NCI-H146 (cell line): ENCODE measurements around the gene AK1.

Experiments used
- DNase-seq: peaks from one replicate; lab custom pipeline; 2025; lab: John Stamatoyannopoulos, UW

The AK1 gene

GRCh38 chr9:127877566-127877998 is at the start of gene AK1:
TSS of gene AK1 (minus strand) at chr9:127877675. CDS start at chr9:127874617, 3,058 bp downstream.
- DNase-seq = peak; percentile 60

- peak; percentile 36 for DNase-seq
These were observed 49.4 kb upstream of the AK1 start for GRCh38 chr9:127926906-127927200.

DNA sequence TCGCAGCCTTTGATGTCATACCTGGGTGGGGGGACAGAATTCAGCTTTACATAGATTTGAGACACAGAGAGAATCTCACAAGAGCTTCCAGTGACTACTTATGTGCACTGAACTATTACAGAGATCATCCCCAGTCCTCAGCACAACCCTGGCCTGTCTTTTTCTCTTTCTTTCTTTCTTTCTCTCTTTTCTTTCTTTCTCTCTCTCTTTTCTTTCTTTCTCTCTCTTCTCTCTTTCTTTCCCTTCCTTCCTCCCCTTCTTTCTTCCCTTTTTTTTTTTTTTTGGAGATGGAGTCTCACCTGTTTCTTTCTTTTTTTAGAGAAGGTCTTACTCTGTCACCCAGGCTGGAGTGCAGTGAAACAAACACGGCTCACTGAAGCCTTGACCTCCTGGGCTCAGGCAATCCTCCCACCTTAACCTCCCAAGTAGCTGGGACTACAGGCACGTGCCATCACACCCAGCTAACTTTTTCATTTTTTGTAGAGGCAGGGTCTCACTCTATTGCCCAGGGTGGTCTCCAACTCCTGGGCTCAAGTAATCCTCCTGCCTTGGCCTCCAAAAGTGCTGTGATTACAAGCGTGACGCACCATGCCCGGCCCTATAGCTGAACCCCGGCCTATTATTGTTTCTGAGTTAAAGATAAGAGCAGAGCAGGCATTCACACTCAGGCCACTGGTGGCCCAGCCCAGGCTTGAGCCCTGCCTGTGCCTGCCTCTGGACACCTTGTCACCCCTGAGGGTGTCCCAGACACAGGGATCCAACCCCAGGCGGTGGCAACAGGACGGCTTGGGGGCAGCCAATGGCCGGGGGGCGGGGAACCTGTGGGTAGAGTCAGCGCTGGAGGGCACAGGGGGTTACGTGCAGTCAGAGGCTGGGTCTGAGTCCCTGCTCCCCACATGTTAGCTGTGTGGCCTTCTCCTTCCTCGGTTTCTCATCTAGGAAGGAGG is 48.8 kb upstream of the AK1 start:
- no peak for DNase-seq

- no peak for DNase-seq
These were observed 47.4 kb upstream of the AK1 start for GRCh38 chr9:127924736-127925444.

DNA sequence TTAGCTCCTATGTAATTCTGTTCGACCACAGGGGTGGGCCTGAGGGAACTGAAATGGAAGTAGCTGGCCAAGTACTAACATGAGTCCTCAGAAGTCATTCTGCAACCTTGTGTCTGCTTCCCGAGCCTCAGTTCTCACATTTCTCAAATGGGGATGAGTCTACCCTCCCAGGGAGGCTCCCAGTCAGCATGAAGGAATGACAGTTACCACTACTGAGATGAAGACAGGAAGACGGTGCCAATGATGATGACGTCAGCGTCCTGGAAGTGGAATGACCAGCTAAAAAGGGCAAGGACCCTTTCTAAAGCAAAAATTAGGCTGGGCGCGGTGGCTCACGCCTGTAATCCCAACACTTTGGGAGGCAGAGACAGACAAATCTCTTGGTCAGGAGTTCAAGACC is 46.3 kb upstream of the AK1 start:
- no peak for DNase-seq

DNA sequence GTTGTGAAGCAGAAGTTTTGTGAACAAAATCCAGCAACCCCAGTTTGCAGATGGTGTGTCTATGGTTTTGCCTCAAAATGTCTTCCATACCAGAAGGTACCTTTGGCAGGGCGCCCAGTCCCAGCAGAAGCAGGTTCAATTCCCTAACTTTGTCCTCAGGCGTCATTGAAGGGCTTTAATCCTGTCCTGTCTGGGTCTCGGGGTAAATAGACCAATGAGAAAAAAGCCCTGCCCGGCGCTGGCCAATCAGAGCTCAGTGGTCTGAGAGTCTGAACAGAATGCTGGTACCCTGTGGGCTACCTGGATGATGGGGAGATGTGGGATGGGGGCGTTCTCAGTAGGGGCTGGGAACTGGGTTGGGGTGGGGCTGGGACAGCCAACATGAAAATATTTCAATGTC is 45.6 kb upstream of the AK1 start:
- DNase-seq = no peak

GRCh38 chr9:127921557-127922120 is 44.2 kb upstream of the AK1 start:
- peak; percentile 8 for DNase-seq

- no peak for DNase-seq
These were observed 43.3 kb upstream of the AK1 start for GRCh38 chr9:127920794-127921193.

DNA sequence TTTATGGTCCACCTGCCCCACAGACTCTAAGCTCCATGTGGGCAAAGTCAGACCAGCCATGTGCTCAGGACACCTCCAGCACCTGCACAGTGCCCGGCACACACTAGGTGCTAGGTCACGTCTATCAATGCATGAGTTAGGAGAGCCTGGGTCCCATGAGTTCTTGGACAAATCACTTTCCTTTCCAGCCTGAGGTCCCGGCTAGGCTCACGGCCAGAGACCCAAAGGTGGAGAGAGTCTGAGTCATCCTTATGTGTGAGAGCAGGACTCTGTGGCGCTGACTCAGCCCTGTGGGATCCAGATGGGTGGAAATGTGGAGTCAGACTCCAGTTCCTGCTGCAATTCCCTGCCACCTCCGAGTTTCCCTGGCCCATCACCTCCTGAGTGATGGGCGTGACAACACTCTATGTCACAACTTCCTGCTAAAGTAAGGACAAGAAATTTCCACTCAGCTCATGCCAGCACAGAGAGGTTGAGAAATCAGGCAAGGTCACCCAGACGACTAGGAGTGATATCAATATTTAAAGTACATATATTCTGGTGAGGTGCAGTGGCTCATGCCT is 41.9 kb upstream of the AK1 start:
- no peak for DNase-seq

DNA sequence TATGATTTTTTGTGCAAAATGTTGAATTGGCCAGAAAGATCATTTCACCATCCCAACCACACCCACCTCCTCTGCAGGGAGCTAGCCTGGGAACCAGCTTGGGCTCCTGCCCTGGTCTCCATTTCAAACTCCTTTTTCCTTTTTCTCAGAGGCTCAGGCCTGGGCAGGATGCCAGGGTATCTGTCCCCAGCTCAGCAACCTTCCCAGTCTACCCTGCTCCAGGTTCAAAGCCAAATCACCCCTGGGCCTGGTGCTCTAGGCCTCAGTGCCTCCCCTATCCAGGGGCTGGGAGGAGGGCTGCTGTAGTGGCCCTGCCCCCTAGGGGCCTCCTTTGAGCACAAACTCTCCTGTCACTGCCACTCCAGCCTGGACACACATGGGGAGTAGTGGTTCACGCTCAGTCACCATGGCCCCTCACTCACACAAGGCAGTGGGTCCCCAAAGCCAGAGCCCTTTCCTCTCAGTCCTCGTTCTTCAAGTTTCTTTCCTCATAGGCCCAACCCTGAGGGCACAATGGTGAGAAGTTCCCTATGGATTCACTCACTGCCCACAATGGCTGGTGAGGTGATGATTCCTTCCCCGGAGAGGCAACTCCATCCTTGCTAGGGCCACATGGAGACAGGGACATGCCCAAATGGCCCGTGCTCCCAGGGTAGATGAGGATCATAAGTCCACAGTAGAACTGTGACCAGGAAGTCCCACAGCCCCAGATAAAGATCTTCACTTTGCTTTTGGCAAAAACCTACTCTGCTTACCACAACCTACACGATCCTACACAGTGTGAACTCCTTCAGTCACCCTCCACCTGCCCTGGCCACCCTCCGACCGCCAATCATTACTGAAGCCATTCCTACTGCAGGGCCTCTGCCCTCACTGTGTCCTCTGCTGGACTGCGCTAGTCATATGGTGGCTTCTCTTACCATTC is 41.0 kb upstream of the AK1 start:
- no peak for DNase-seq

- DNase-seq = no peak
These were observed 40.1 kb upstream of the AK1 start for GRCh38 chr9:127917603-127918002.

GRCh38 chr9:127916720-127917581 is 39.5 kb upstream of the AK1 start, which contains the start of gene ST6GALNAC4:
TSS of gene ST6GALNAC4 (minus strand) at chr9:127917041. CDS start at chr9:127916419, 622 bp downstream.
- DNase-seq = peak; percentile 76

DNA sequence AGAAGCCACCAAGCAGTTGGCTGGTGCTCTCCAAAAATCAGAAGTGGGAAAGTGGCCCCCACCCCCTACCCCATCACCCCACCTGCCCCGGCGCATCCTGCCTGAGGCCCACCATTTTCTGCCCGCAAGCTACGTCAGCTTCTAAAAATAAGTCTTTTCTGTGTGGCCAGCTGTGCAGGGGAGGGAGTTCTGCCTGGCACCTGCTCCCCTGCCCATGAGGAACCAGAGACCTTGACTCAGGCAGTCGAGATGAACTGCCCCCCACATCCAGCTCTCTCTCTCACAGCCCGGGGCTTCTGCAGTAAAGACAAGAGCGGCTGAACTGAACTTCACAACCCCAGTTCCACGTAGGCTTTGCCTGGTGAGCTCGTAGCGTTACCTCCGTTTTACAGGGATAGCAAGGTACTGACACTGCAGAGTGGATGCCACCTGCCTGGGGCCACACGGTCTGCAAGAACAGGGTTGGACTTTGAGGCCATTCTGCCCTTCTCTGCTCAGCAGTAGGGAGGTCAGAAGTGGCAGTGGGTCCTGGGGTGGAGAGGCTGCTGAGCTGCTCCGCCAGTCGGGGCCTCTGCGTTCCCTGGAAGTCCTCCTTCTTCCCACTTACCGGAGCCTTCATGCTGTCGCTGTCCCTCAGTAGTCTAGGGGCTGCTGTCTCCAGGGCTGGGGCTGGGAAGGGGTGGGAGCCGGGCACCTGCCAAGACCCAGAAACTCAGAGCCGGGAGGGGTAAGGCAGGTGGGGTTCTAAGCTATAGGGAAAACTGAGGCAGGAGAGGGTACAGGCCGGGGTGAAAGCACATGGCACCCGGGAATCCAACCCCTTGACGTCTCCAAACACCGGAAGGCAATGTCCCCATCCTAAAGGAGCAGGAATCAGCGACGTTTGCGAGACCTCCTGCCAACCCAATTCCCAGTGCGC is 38.6 kb upstream of the AK1 start:
- peak; percentile 57 for DNase-seq

- DNase-seq = no peak
These were observed 37.9 kb upstream of the AK1 start for GRCh38 chr9:127915325-127915752.

DNA sequence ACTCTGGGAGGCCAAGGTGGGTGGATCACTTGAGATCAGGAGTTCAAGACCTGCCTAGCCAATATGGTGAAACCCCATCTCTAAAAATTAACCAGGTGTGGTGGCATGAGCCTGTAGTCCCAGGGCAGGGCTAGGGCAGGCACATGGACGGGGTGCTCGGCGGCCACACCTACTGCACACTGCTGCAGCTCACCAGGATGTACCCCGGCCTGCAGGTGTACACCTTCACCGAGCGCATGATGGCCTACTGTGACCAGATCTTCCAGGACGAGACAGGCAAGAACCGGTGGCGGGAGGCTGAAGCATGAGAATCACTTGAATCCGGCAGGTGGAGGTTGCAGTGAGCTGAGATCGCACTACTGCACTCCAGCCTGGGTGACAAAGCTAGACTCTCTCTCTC is 36.2 kb upstream of the AK1 start:
- DNase-seq = no peak

- DNase-seq = no peak
These were observed 35.4 kb upstream of the AK1 start for GRCh38 chr9:127912882-127913281.

DNA sequence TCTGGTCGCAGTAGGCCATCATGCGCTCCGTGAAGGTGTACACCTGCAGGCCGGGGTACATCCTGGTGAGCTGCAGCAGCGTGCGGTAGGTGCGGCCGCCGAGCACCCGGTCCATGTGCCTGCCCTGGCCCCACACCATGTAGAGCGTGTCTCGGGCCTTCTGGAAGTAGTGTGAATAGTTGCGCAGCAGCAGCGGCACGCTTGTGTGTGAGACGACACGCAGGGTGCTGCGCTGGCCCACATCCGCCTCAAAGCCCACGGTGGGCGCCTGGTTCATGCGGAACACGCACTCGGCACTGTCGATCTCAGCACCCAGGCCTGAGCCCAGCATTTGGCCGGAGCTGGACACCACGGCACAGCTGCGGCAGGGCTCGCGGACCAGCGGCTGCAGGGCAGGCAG is 34.8 kb upstream of the AK1 start:
- no peak for DNase-seq

DNA sequence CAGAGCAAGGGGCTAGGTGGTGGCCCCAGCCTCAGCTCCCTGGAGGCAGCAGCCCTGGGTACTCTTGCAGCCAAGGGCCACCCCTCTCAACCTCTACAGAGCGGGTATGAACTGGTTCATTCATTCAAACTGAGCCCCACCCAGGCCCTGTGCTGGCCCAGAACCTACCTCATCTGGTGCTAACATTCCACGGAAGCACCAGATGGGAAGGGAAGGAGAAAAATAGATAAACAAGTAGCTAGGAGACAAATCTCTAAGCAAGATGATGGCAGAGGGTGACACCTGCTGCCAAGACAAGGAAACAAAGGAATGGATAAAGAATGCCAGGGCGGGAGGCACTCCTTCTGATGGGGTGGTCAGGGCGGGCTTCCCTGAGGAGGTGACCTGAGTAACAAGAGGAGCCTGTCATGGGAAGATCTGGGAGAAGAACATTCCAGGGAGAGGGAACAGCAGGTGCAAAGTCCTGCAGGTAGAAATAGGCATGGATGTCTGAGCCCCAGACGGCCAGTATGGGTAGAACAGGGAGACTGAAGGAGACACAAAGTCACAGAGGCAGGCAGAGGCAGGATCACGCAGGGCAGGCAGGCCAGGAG is 33.2 kb upstream of the AK1 start:
- DNase-seq = no peak

DNA sequence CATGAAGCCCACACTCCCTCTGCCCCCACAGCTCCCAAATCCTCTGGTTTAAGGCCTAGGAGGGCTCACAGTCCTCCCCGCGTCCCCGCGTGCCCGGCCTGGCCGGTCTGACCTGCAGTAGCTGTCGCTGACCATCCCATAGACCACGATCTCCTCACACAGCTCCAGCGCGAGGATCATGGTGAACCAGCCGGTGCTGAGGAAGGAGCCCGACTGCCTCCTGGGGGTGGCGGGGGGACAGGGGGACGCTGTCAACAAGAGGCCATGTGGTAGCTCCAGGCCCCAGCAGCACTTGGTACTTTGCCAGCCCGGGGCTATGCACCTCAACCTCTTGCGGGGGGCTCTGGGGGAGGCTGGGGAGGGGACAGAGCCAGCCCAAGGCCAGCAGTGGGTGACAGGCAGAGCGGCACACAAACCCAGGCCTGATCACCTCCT is 32.4 kb upstream of the AK1 start:
- DNase-seq = no peak
